GM19328 (cell line): ENCODE results near the gene COL13A1.

Source experiments
- ATAC-seq: cut with Tn5 transposase; IDR thresholded peaks from one replicate; pipeline ENCODE4 v1.9.1; 2021; ENCODE audit warnings: mild to moderate bottlenecking, moderate library complexity; ENCODE audit not compliant: unreplicated experiment

COL13A1 gene

GRCh38 chr10:69818676-69819239, 17.1 kb downstream of the COL13A1 start:
- no peak for ATAC-seq

GRCh38 chr10:69819716-69820506, 18.2 kb downstream of the COL13A1 start:
- no peak for ATAC-seq

- ATAC-seq, result no peak
Measured at GRCh38 chr10:69820817-69821216, 19.1 kb downstream of the COL13A1 start.

DNA sequence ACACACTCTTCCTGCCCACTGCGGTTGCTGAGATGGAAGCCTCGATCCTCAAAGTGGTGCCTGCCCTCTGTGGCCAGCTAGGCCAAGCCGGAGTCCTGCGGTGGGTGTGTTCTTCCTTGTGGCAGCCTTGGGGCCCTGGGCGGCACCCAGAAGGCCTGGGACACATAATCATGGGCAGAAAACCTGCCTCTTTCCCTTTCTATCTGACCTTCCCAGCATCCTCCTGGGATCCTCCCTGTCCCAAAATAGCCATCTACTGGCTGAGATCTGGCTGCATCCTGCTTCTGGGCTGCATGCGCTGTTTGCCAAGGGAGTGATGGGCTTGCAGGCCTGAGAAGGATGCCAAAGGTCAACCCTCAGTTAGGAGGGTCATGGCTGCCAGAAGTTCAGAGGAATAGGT, 23.9 kb downstream of the COL13A1 start:
- ATAC-seq, result no peak

- no peak for ATAC-seq
Measured at GRCh38 chr10:69826094-69826493, 24.4 kb downstream of the COL13A1 start.

- no peak for ATAC-seq
Measured at GRCh38 chr10:69826789-69827554, 25.3 kb downstream of the COL13A1 start.

- ATAC-seq, result no peak
Measured at GRCh38 chr10:69828144-69828870, 26.6 kb downstream of the COL13A1 start.

DNA sequence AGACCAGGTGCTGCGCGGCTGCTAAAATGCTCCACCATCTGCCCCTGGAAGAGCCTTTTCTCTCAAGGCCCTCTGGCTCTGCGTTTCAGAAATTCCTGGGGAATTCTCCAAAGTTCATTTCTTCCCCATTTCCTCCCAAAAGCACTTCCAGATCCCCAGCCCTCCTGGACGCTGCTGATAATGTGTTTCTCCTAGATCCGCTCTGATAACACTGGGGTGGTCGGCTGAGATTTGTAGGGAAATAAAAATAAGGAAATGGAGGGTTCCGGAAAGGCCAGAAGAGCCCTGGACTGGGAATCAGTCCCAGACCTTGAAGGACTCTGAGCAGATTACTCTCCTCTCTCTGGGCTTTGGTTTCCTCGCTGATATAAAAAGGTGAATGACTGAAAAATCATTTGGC, 28.1 kb downstream of the COL13A1 start:
- ATAC-seq, result no peak

DNA sequence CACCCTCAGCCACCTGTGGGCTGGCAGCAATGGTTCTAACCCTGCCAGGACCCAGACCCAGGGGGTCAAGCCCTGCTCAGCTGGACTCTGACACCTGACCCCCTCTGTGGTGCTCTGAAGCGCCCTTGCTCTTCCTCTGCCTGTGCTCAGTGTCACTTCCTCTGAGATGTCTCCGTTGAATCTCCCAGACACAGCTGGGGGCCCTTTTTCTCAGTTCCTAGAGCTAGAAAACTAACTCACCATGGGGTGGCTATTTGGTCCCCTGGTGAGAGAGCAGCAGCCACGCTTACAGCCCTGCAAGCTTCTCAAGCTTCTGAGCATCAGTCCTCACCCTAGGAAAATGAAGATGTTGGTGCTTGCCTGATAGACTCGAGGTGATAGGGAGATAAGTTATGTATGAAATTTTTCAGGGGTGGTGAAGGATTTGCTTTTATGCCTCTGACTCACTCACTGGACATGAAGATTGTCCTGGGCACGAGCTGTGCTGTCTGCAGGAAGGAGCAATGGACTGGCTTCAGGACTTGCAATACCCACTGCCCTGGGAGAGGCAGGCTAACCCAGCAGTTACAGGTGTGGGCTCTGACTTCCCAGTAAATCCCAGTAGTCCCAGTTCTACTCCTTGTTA, 29.6 kb downstream of the COL13A1 start:
- no peak for ATAC-seq

DNA sequence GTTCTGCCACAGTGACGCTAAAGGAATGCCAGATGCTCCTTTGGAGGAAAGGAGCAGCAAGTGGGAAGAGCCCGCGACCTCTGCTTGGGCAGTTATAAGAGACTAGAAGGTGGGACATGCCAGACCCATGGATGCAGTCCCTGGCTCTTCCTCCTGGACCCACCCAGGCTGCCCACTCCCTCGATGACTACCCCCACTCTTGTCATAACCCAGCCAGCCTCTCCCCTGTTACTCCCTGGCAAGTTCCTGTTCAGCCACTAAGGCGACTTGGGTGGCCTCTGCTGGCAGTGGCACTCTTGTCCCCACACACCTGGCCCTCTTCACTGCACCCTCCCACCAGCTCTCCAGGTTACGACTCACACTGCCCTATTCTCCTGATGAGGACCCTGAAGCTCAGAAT, 33.5 kb downstream of the COL13A1 start:
- no peak for ATAC-seq

GRCh38 chr10:69835875-69836730, 34.4 kb downstream of the COL13A1 start:
- ATAC-seq, result no peak

DNA sequence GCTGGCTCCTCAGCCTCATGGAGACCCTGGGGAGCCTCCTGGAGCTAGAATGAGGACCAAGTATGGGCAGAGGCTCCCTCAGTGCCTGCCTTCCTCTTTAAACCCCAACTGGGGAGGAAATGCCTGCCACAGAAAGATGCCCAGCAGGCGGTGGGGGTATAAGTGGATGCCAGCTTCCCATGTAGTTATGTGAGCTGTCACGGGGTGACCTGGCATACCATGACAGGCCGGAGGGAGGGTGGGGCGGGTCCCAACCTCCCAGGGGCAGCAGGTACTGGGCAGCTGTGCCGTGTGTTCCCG, 35.0 kb downstream of the COL13A1 start:
- no peak for ATAC-seq

DNA sequence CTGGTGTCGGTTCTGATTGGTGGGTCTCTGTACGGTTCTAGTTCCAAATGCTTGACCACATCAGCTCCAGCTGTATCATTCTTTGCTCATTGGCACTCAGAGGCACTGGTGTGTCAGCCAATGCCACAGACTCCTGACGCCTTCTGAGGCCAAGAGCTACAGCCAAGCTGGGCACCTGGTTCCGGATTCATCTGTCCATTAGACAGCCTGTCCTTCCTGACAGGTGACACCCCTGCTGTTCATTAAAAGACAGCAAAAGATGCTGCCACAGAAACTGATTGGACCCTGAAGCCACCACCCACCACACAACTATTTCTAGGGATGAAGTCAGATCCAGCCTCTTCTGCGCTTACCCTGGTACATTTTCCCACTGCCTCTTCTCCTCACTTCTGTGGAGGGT, 35.6 kb downstream of the COL13A1 start:
- ATAC-seq, result no peak

DNA sequence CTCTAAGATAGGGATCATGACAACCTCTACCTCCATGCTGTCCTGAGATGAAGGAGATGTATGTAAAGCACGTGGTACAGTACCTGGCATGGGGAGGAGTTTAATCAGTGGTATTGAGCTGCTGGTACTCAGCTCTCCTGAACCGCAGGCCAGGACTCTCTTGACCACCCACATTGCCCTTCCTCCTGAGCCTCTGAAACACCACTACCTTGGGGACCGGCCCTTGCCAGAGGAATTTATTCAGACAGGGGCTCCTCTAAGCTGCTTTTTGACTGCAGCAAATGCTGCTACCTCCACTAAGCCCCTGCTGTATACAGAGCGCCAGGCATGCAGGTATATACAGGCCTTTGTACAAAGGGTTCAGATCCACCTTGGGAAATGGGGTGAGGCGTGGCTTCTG, 36.7 kb downstream of the COL13A1 start:
- ATAC-seq, result no peak

DNA sequence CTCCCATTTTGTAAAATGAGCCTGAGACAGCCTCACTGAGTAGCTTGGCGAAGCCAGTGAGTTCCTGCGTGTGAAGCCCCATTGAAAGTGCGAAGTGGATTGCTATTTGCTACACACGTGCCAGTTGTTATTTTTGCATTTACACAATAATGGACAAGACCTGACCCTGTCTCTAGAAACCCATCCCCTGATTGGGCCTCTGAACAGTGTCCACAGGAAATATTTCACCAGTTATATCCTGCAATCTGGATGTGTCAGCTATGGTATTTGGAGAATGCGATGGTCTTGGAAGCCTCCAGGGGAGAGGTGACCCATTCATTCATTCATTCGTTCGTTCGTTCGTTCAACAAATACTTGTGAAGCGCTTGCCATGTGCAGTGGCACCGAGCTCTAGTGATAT, 37.1 kb downstream of the COL13A1 start:
- no peak for ATAC-seq

DNA sequence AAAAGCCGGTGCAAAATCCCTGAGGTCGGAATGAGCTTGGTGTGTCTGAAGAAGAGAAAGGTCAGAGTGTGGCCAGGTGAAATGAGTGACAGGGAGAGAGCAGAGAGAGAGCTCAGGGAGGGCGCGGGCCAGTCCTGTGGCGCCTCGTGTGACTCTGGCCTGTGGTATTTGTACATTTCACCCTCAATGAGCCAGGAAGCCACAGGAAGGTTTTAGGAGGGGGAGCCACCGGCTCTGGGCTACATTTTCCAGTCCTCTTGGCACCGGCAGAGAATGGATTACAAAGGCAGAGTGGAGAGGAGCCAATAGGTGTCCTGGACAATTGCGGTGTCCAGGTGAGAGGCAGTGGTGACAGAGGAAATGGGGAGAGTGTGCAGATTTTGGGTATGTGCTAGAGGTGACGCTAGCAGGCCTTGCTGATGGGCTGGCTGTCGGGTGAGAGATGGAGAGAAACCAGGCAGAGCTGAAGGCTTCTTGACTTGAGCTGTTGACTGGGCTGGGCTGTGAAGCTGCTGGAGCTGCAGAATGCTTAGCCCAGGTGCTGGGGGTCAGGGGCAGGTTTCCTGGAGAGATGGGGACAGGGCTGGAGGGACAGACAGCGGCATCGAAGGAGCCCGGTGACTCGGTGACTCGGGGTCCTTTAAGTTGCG, 38.1 kb downstream of the COL13A1 start:
- no peak for ATAC-seq

- no peak for ATAC-seq
Measured at GRCh38 chr10:69840773-69841172, 39.1 kb downstream of the COL13A1 start.

DNA sequence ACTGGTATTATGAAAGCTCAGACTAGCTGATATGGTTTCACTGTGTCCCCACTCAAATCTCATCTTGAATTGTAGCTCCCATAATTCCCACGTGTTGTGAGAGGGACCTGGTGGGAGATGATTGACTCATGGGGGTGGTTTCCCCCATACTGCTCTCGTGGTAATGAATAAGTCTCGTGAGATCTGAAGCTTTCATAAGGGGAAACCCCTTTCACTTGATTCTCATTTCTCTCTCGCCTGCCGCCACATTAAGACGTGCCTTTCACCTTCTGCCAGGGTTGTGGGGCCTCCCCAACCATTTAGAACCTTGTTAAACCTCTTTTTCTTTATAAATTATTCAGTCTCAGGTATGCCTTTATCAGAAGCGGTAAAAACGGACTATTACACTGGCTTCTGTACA, 40.3 kb downstream of the COL13A1 start:
- no peak for ATAC-seq

DNA sequence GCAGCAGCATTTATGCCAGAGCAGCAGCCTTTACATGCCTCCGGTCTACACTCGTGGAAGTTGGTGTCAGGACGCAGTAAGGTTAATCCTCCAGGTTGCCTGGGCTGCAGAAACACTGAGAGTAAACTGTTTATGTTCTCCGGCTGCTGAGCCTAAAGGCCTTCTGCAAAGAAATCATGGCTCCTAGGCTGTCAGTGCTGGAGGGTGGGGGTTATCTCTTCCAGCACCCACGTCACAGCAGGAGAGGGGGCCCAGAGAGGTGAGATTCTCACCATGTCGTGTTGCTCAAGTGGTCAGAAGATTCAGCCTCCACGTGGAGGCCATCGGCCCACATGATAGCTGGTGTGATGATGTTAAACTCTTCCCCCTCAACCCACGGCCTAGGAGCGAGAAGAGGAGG, 41.2 kb downstream of the COL13A1 start:
- ATAC-seq, result no peak

DNA sequence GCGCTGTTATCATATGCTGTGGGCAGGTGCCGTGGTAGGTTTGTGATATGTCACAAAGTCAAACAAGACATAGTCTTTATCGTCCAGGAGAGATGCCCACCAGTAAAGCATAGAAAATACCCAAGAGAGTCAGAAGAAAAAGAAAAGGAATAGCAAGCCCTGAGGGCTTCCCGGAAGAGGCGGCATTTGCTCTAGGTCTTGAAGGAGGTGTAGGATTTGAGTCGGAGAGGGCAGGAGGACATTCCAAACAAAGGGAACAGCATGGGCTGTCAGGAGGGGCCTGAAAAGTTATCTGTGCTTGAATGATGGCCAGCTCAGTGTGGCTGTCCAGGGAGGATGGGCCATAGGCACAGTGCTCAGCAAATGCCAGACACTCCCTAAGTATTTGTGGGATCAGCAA, 42.2 kb downstream of the COL13A1 start:
- ATAC-seq, result no peak
